Muscle of arm (tissue), 12 donors: ENCODE measurements around the gene DUS1L. TPM values are rescaled to one million over a fixed set of nuclear protein-coding genes. Genes with fewer than 3 reads are reported as not detected.
"Not testable (repeated sequence)": the region's sequence is repeated elsewhere in the genome, so short reads cannot be mapped to it uniquely, and the experiment has no call there.

Experiments used
- DNase-seq: peaks from one replicate; pipeline ENCODE4 v3.0.0-alpha.2; 2013
- polyA plus RNA-seq, 12 donors: library from polyadenylated mRNA; unstranded; fragments of 120-200 nt; gene quantifications; one replicate each; pipeline ENCODE4 v1.2.1, GENCODE V29; 2013; ENCODE audit not compliant: insufficient read length in 12 of 12

The DUS1L gene
- polyA plus RNA-seq, 12 donors = 37.9 to 72.2 (median 54.8) TPM; not detected in 1

DNA sequence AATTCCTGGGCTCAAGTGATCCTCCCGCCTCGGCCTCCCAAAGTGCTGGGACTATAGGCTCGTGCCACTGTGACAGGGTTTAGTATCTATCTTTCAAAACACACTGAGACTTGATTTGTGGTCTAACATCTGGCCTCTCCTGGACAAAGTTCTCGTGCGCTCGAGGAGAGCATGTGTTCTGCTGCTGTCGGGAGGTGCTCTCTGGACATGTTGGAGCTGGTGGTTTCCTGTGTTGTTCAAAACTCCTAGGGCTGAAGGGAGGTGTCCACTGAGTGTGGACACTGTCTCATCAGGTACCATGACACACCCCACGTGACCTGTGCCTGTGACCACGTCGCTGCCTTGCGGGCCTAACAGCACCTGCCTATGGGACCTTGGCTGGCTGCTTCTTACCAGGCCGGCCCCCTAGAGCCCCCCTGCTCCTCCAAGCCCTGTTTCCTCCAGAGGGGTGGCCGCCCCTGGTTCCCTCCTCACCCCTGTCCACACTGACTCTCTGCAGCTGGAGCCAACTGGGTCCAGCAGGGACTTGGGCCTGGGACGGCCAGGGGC, 19.6 kb downstream of the DUS1L start:
- DNase-seq = no peak

GRCh38 chr17:82043507-82043906, 22.1 kb downstream of the DUS1L start:
- DNase-seq = no peak

GRCh38 chr17:82042649-82043048, 23.0 kb downstream of the DUS1L start:
- DNase-seq = no peak

GRCh38 chr17:82041144-82041814, 24.3 kb downstream of the DUS1L start:
- DNase-seq = no peak

DNA sequence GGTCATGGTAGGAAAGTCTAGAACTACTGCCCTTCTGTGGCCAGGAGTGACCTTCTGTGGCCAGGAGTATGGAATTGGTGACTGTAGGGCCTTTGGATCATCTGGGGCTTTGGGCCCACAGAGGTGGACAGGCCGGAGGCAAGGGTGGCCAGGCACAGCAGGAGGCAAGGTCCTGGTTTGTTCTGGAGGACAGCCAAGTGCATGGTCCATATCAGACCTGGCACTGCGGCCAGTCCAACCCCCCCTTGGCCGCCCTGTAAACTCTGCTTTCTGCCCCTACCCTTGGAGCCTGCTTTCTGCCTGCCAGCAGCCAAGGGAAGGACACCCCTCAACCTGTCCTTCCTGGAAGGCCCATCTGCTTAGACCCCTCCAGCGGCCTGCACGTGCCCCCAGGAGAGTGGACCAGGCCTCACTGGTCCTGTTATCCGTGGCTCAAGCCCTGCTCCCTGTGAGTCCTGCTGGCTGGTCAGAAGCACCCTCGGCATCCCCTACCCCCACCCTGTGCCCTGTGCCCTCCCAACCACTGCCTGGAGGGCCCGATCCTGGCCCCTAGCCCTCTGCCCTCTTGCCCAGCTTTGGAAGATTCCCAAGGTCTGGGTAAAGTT, 25.8 kb downstream of the DUS1L start:
- no peak for DNase-seq

DNA sequence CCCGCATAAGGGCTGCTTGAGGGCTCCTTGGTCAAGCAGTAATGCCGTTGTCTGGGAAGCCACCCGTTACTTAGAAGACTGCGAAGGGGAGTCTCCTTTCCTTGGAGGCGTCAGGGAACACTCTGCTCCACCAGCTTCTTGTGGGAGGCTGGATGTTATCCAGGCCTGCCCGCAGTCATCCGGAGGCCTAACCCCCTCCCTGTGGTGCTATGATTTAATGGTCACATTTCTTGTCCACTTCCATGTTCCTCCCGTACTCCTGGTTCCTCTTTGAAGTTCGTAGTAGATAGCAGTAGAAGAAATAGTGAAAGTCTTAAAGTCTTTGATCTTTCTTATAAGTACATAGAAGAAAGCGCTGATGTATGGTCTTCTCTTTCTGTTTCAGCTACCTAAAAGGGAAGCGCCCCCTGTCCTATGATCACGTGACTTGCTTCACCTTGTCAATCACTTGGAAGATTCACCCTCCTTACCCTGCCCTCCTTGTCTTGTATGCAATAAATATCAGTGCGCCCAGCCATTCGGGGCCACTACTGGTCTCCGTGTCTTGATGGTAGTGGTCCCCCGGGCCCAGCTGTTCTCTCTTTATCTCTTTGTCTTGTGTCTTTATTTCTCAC, 26.7 kb downstream of the DUS1L start:
- not testable (repeated sequence) for DNase-seq

DNA sequence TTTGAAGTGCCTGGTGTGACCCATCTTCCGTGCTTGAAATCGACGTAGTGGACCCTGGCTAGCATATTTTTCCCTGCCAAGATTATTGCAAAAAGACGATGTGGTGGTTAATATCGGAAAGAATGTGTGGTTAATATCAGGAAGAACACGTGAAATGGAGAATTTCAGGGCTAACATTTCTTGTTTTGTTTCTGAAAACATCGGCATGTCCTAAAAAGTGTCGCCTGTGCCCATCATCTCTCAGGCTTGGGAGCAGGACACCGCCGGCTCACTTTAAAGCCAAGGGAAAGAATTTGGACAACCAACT, 27.8 kb downstream of the DUS1L start:
- no peak for DNase-seq

DNA sequence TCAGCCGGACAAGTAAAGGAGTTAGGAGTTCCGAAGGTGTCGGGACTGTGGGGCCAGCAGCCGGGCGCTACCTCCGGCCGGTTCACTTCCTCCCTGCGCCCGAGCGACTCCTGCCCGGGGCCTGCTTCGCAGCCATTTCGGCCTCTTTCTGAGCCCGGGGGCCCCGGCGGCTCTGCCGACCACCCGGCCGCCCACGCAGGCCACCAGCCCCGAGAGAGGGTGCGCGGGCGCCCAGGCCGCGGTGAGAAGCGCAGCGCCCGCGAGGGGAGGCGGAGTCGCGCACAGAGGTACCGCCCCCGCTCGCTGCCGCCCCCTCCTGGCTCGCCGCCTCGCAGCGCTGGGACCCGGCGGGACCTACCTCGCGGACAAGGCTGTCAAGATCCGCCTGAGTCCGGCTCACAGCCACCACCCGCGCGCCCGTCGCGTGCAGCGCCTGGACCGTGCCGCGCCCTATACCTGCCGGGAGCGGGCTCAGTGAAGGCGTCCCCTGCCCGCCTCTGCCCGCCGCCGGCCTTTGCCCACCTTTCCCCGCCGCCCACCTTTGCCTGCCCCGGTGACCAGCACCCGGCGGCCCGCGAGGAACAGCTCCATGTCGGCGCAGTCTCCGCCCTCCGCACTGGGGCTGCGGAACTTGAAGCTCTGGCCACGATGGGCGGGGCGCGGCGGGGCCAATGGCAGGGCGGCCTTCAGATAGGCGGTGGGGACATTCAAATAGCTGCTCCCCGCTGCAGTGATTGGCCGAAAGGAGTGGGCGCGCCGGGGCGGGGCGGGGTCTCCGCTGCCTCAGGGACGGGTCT, 28.3 kb downstream of the DUS1L start, which contains the start of gene DCXR:
Gene DCXR (minus strand): TSS at position 606 of the 797 bp plus-strand sequence. CDS start 15 bp downstream, at position 591.
- DNase-seq = peak; percentile 94

GRCh38 chr17:82036634-82037091, 28.9 kb downstream of the DUS1L start:
- DNase-seq = no peak

- DNase-seq = no peak
Measured at GRCh38 chr17:82035956-82036633, 29.5 kb downstream of the DUS1L start.

GRCh38 chr17:82035488-82035887, 30.1 kb downstream of the DUS1L start:
- no peak for DNase-seq

GRCh38 chr17:82034371-82035011, 31.1 kb downstream of the DUS1L start:
- DNase-seq = no peak

GRCh38 chr17:82033359-82034085, 32.1 kb downstream of the DUS1L start:
- no peak for DNase-seq

- DNase-seq = no peak
Measured at GRCh38 chr17:82031885-82032627, 33.5 kb downstream of the DUS1L start.

GRCh38 chr17:82031303-82031884, 34.2 kb downstream of the DUS1L start, which contains the start of gene RAC3:
RAC3 (plus strand) TSS chr17:82031678; CDS start chr17:82031762, 84 bp downstream.
- DNase-seq = no peak

GRCh38 chr17:82030470-82031302, 34.9 kb downstream of the DUS1L start:
- DNase-seq = peak; percentile 88

GRCh38 chr17:82029990-82030469, 35.6 kb downstream of the DUS1L start:
- DNase-seq = no peak

DNA sequence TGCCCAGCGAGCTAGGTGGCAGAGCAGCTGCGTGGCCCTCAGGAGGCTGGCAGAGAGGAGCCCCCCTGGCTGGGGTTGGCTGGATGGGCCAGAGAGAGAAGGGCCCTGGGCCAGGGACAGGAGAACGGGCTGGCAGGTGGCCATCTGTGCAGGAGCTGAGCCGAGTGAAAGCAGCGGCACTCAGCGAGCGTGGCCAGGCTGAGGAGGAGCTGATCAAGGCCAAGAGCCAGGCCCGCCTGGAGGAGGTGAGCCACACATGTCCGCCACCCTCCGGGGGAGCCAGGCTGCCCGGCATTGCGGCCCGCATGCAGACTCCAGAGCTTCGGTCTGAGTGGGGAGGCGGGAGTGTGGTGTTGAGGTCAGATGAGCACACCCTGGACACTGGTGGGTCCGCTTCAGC, 36.2 kb downstream of the DUS1L start:
- no peak for DNase-seq
